Stimulated activated CD4-positive, alpha-beta T cell treated with anti-CD3 and anti-CD28 coated beads, Interleukin-4, amount 100 ng/mL, for 48 hours (primary cell): ENCODE data around the gene AGRP.
"Not testable (repeated sequence)": the region's sequence is repeated elsewhere in the genome, so short reads cannot be mapped to it uniquely, and the experiment has no call there.

Source experiments
- DNase-seq, 2 donors: peaks; one replicate each; pipeline ENCODE4 v3.0.0-alpha.2; 2020; ENCODE audit warnings: low read depth in 2 of 2

Gene AGRP

DNA sequence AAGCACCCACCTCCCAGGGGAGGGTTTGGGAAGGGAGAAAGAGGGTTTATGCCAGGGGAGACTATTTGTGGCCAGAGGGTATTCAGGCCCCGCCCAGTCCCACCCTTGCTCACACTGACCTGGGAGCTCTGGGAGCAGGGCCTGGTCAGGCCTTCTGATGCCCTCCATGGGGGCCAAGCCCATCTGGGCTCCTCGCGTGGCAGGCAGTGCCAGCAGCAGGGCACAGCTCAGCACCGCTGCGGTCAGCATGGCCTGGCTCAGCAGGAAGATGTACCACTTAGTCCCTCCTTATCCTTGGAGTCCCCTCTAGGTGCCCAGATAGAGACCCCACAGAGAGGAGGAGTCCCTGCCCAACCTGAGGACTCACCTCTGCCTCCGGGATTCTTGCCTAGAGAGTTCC lies at the start of gene AGRP:
Gene AGRP, minus strand, starts transcription at position 398 of the 400 bp plus-strand sequence. Its CDS starts 149 bp downstream, at position 249.
- DNase-seq = no peak

DNA sequence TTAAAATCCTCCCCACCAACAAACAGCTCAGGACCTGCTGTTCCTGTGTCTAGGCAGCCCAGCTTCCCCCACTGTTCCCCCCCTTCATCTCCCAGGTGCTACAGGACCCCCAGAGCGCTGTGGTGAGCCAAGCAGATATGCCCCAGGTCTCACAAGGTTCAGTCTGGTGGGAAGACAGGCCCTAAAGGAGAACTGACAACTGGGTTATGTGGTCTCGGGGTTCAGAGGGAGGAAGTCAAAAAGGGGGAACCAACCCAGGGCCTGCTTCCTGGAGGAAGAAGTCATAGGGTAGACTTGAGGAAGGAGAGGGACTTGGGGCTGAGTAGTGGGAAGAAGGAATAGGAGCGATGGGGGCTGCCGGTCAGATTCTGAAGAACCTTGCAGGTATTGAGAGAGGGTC lies 47.9 kb upstream of the AGRP start:
- no peak for DNase-seq

- DNase-seq = no peak
These were observed 46.9 kb upstream of the AGRP start for GRCh38 chr16:67530013-67530939.

GRCh38 chr16:67529582-67530012 lies 46.2 kb upstream of the AGRP start:
- DNase-seq = no peak

GRCh38 chr16:67528870-67529581 lies 45.7 kb upstream of the AGRP start:
- no peak for DNase-seq

- peak in 1 of 2 donors; percentile 45 for DNase-seq
These were observed 45.0 kb upstream of the AGRP start, which contains the start of gene RIPOR1 for GRCh38 chr16:67528222-67528869. Gene RIPOR1 (plus strand): TSS chr16:67528829. CDS start chr16:67538447, 9,618 bp downstream.

DNA sequence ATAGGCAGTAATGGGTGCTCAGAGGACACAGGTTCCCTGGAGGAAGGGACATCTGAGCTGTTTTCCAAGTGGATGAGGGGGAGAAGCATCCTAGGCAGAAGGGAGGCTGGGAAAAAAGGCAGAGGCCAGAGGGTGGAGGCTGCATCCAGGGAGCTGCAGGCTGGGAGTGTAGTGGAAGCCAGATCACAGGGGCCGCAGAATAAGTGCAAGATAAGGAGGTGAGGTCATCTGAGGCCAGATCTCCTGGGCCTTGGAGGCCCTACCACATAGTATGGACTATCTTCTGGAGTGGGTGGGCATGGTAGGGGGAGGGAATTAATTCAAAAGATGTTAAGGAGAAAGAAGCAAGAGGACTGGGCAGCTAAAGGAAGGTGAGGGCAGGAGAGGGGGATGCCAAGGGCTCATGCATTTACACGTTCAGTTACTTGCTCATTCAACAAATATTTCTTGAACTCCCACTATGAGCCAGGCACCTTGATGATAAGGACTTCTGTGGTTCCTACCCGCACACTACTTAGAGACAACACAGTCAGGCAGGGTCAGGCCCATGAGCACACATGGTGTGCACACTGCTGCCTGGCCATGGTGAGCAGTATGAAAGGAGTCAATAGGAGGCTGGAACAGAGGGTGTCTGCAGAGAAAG lies 42.9 kb upstream of the AGRP start:
- no peak for DNase-seq

GRCh38 chr16:67525176-67525860 lies 42.0 kb upstream of the AGRP start:
- DNase-seq = no peak

- DNase-seq = peak; percentile 98 to 99
These were observed 37.9 kb upstream of the AGRP start for GRCh38 chr16:67521095-67521804.

DNA sequence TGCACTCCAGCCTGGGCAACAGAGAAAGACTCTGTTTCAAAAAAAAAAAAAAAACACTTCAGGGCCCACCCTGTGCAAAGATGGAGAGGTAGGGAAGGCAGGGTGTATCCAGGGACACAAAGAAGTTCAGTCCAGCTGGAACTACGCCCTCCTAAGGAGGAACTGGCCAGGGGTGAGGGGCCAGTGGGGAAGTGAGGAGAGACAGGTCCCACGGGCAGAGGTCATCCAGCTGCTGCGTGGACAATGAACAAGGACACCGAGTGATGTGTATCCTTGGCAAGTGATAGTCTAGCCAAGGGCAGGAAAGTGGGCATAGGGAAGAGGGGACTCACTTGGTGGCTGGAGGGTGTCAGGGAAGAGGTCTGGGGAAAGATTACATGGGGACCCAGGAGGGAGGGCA lies 35.9 kb upstream of the AGRP start:
- DNase-seq = no peak

GRCh38 chr16:67518676-67519075 lies 35.3 kb upstream of the AGRP start:
- DNase-seq = no peak

GRCh38 chr16:67517661-67518423 lies 34.5 kb upstream of the AGRP start:
- no peak for DNase-seq

DNA sequence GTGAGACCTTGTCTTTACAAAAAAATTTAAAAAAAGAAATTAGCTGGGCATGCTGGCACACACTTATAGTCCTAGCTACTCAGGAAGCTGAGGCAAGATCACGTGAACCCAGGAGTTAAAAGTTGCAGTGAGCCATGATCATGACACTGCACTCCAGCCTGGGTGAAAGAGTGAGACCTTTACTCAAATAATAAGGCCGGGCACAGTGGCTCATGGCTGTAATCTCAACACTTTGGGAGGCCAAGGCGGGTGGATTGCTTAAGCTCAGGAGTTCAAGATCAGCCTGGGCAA lies 33.8 kb upstream of the AGRP start:
- DNase-seq = no peak

- no peak for DNase-seq
These were observed 33.2 kb upstream of the AGRP start for GRCh38 chr16:67516296-67517154.

- peak; percentile 72 to 74 for DNase-seq
These were observed 31.1 kb upstream of the AGRP start for GRCh38 chr16:67514382-67514828.

GRCh38 chr16:67513892-67514291 lies 30.5 kb upstream of the AGRP start:
- DNase-seq = not testable (repeated sequence)

DNA sequence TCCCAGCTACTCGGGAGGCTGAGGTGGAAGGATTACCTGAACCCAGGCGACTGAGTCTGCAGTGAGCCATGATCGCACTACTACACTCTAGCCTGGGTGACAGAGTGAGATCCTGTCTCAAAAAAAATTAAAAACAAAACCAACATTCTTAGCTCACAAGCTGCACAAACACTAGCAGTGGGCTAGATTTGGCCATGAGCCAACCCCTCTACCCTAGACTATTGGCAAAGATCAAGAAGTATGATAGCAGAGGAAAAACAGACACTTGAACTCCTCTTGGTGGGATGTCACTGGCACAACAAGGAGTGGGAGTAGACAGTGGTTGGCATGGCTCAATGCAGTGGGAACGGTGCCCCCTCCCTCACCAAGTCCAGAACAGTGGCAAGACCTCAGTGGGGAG lies 25.7 kb upstream of the AGRP start:
- no peak for DNase-seq

DNA sequence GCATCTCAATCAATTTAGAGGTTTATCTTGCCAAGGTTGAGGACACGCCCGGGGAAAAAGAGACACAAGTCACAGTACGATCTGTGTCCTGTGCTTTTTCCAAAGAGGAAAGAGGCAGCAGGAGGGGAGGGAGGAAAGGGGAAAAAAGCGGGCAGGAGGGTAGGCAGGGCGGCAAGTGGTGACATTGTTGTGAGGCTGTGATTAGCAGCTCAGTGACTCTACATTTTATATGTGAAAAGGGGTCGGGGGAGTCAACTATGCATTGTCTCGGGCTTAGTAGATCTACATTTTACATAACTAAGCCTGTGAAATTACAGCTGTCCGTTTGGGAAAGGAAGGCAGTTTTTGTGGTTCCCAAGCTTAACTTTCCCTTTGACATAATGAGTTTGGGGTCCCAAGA lies 23.1 kb upstream of the AGRP start:
- no peak for DNase-seq
